Endothelial cell of umbilical vein (primary cell): ENCODE results near the gene LMF1. TPM values are rescaled to one million over a fixed set of nuclear protein-coding genes. Genes with fewer than 3 reads are reported as not detected.

Experiments
- BruUV-seq: library from RNA; stranded (reverse); fragments of 400-500 nt; replicated peaks from 2 replicates; lab custom pipeline; 2021; lab: Mats Ljungman, UMichigan
- CTCF ChIA-PET: fragments of 300-600, 350-600 bp; sonication (Branson Sonifier 250); formaldehyde crosslinking; loops from one replicate; lab custom pipeline; 2021; ENCODE audit warnings: antibody characterized with exemption, inconsistent platforms; lab: Charles Lee
- POLR2A ChIA-PET: fragments of 300-600, 350-600 bp; sonication (Branson Sonifier 250); formaldehyde crosslinking; loops from one replicate; lab custom pipeline; 2021; ENCODE audit warnings: antibody characterized with exemption, inconsistent platforms; lab: Charles Lee
- DNase-seq: peaks from one replicate; pipeline ENCODE4 v3.0.0-alpha.2; 2011; ENCODE audit warnings: low read depth, low spot score
- FAIRE-seq: peaks from 2 replicates; lab custom pipeline; 2011; peaks lifted over from hg19 to GRCh38; lab: Jason Lieb, UNC
- H2AFZ ChIP-seq: 2 replicates; pipeline ENCODE4 v1.6.0; 2012; ENCODE audit warnings: low read depth, low read length, control low read depth, inconsistent platforms
- H3K27ac ChIP-seq: 2 replicates; pipeline ENCODE4 v1.5.1; 2011; ENCODE audit warnings: low read depth, mild to moderate bottlenecking, control low read depth, low read length, moderate library complexity; ENCODE audit not compliant: insufficient read depth
- H3K27me3 ChIP-seq, 2 experiments: 2 replicates each; pipeline versions ENCODE4 v1.6.0 to v1.6.1; 2011; ENCODE audit warnings: low read length in 2 of 2, mixed read lengths in 1 of 2; ENCODE audit not compliant: control insufficient read depth in 2 of 2, insufficient read depth in 2 of 2
- H3K36me3 ChIP-seq, 2 experiments: 2 replicates in 1 of 2; 3 replicates in 1 of 2; pipeline ENCODE4 v1.5.1; 2011; ENCODE audit warnings: low read length in 2 of 2, mild to moderate bottlenecking in 1 of 2, moderate library complexity in 1 of 2; ENCODE audit not compliant: control insufficient read depth in 2 of 2, insufficient read depth in 2 of 2; ENCODE audit errors: extremely low read depth in 1 of 2
- H3K4me1 ChIP-seq: 3 replicates; pipeline ENCODE4 v1.5.1; 2011; ENCODE audit warnings: mild to moderate bottlenecking, low read length; ENCODE audit not compliant: control insufficient read depth, insufficient read depth; ENCODE audit errors: extremely low read depth
- H3K4me2 ChIP-seq: 2 replicates; pipeline ENCODE4 v1.6.1; 2011; ENCODE audit warnings: low read length, control low read depth, mixed read lengths; ENCODE audit not compliant: insufficient read depth
- H3K4me3 ChIP-seq, 3 experiments: fragments of 200-600 bp in 1 of 3; sonication (generic), shearing (Covaris generic) in 1 of 3; replicated peaks in 1 of 3; 2 replicates each; pipeline ENCODE4 v1.5.1; 2011 to 2016; ENCODE audit warnings: control low read depth in 3 of 3, low read length in 3 of 3, mild to moderate bottlenecking in 2 of 3, inconsistent platforms in 1 of 3, low read depth in 1 of 3, moderate library complexity in 1 of 3; ENCODE audit not compliant: insufficient read depth in 1 of 3
- H3K79me2 ChIP-seq: 2 replicates; pipeline ENCODE4 v1.6.0; 2012; ENCODE audit warnings: low read length, inconsistent platforms; ENCODE audit not compliant: control insufficient read depth, insufficient read depth
- H3K9ac ChIP-seq: replicated peaks from 2 replicates; pipeline ENCODE3; 2011; ENCODE audit warnings: low read length, control low read depth; ENCODE audit not compliant: insufficient read depth; ENCODE audit errors: extremely low read depth
- H3K9me1 ChIP-seq: replicated peaks from 3 replicates; pipeline ENCODE4 v1.6.0; 2011; ENCODE audit warnings: mild to moderate bottlenecking, low read length; ENCODE audit not compliant: control insufficient read depth, insufficient read depth; ENCODE audit errors: extremely low read depth
- H3K9me3 ChIP-seq: replicated peaks from 2 replicates; pipeline ENCODE4 v1.5.1; 2012; ENCODE audit warnings: low read length, inconsistent platforms; ENCODE audit not compliant: control insufficient read depth, insufficient read depth
- H4K20me1 ChIP-seq: replicated peaks from 2 replicates; pipeline ENCODE3; 2011; ENCODE audit warnings: mild to moderate bottlenecking, low read length; ENCODE audit not compliant: control insufficient read depth, insufficient read depth; ENCODE audit errors: extremely low read depth
- CTCF ChIP-seq, 2 donors: IDR thresholded peaks; 1 replicate in 1 of 2; 2 replicates in 1 of 2; pipeline ENCODE4 v1.5.1; 2011; ENCODE audit warnings: low read length in 2 of 2, mild to moderate bottlenecking in 2 of 2, moderate library complexity in 2 of 2, control low read depth in 1 of 2, inconsistent platforms in 1 of 2, low read depth in 1 of 2; ENCODE audit not compliant: insufficient read depth in 1 of 2; ENCODE audit errors: extremely low read depth in 1 of 2
- EZH2 ChIP-seq: IDR thresholded peaks from 2 replicates; pipeline ENCODE4 v1.6.1; 2012; ENCODE audit warnings: borderline replicate concordance, low read depth, mild to moderate bottlenecking, moderate library complexity, low read length, inconsistent platforms; ENCODE audit not compliant: severe bottlenecking
- FOS ChIP-seq: IDR thresholded peaks from 2 replicates; pipeline ENCODE4 v1.6.1; 2011; ENCODE audit warnings: mild to moderate bottlenecking, low read length, moderate library complexity, borderline replicate concordance; ENCODE audit not compliant: insufficient read depth
- GATA2 ChIP-seq: IDR thresholded peaks from 2 replicates; pipeline ENCODE4 v1.7.0; 2011; ENCODE audit warnings: low read depth, mild to moderate bottlenecking, moderate library complexity, mixed read lengths, low read length; ENCODE audit not compliant: insufficient read length, insufficient read depth
- JUN ChIP-seq: IDR thresholded peaks from 2 replicates; pipeline ENCODE4 v1.6.1; 2011; ENCODE audit warnings: borderline replicate concordance, low read depth; ENCODE audit not compliant: insufficient read length, insufficient read depth
- MAX ChIP-seq: IDR thresholded peaks from 2 replicates; pipeline ENCODE4 v1.6.1; 2011; ENCODE audit not compliant: insufficient read depth, insufficient read length
- MYC ChIP-seq: IDR thresholded peaks from one replicate; pipeline ENCODE4 v1.6.1; 2011; ENCODE audit warnings: mild to moderate bottlenecking, low read depth, low read length
- POLR2A ChIP-seq: IDR thresholded peaks from 2 replicates; pipeline ENCODE4 v1.6.1; 2012; ENCODE audit warnings: low read depth, mild to moderate bottlenecking, control low read depth, low read length
- POLR2AphosphoS5 ChIP-seq: IDR thresholded peaks from 2 replicates; pipeline ENCODE4 v1.6.1; 2012; ENCODE audit warnings: low read depth, mild to moderate bottlenecking, control low read depth, low read length, moderate library complexity; ENCODE audit not compliant: insufficient read depth
- dilution Hi-C: fragments of 300-500 bp; cut with MboI; formaldehyde crosslinking; loops from one replicate; pipeline ENCODE4 v1.15.0; 2019; ENCODE audit warnings: low sequenced_read_pairs; ENCODE audit not compliant: extremely low pct_ligation_motif_present
- intact Hi-C: fragments of 100-400 bp; cut with micrococcal nuclease; formaldehyde crosslinking; loops from one replicate; pipeline ENCODE4 v1.10.0; 2022
- polyA plus RNA-seq, 4 experiments: library from polyadenylated mRNA; depleted of rRNA in 3 of 4; stranded (reverse) in 3 of 4; unstranded in 1 of 4; fragments of >200 nt; gene quantifications; 2 replicates each; pipeline versions ENCODE4 v1.2.1 to v1.2.3, GENCODE V29; 2011 to 2012; ENCODE audit warnings: missing spikeins in 1 of 4
- total RNA-seq: library from RNA; stranded (reverse); gene quantifications from 2 replicates; pipeline ENCODE4 v1.2.3, GENCODE V29; 2021

LMF1 gene
- total and polyA plus RNA-seq, 2 donors (not counting 3 experiments of a cell fraction or from before 2014, with no cell fraction given) = 17.8 TPM

- Histone ChIP-seq H3K4me1 (peaks cover 18% of the 10 kb centered on the region), H4K20me1 (no peaks in the 10 kb centered on the region), H3K79me2 (no peaks in the 10 kb centered on the region), H3K27ac (no peak overlapping the region), H2AFZ (no peak overlapping the region), H3K9me3 (no peaks in the 10 kb centered on the region), H3K36me3 (no peaks in the 10 kb centered on the region), H3K4me3 (no peak overlapping the region), H3K27me3 (no peaks in the 10 kb centered on the region), H3K9ac (no peak overlapping the region), H3K4me2 (no peak overlapping the region), H3K9me1 (no peaks in the 10 kb centered on the region)
- ChIA-PET POLR2A (no interaction called here), CTCF (no interaction called here)
- no peak for FAIRE-seq
- TF ChIP-seq MYC (no peak), MAX (no peak), GATA2 (no peak), POLR2AphosphoS5 (no peak)
- dilution Hi-C loops (no loop called here), intact Hi-C loops (no loop called here)
- DNase-seq = no peak
- BruUV-seq = no TSS peak
Measured at GRCh38 chr16:966035-966434, 4.7 kb downstream of the LMF1 start.

GRCh38 chr16:965487-965886 is 5.3 kb downstream of the LMF1 start:
- H3K4me3 ChIP-seq = no peak overlapping the region
- no peaks in the 10 kb centered on the region for H4K20me1 ChIP-seq
- H3K27ac ChIP-seq = no peak overlapping the region
- no peak overlapping the region for H3K9ac ChIP-seq
- H3K4me2 ChIP-seq = no peak overlapping the region
- peaks cover 18% of the 10 kb centered on the region for H3K4me1 ChIP-seq
- H3K79me2 ChIP-seq = no peaks in the 10 kb centered on the region
- no peak for TF ChIP-seq MYC
- no peak for TF ChIP-seq POLR2AphosphoS5
- no peak for TF ChIP-seq EZH2
- no peak for TF ChIP-seq FOS
- TF ChIP-seq GATA2 = no peak
- TF ChIP-seq CTCF (IDR thresholded peaks at IDR 0.05; ENCODE audit: extremely low read depth in 1 of 2, insufficient read depth in 1 of 2, low read depth in 1 of 2, low read length in 2 of 2) = no peak
- TF ChIP-seq POLR2A = no peak
- no peak for TF ChIP-seq MAX
- no peak for TF ChIP-seq JUN
- H3K27me3 ChIP-seq = no peaks in the 10 kb centered on the region
- FAIRE-seq = no peak
- intact Hi-C loops (no loop called here), dilution Hi-C loops (no loop called here)
- no peaks in the 10 kb centered on the region for H3K36me3 ChIP-seq
- no TSS peak for BruUV-seq
- H2AFZ ChIP-seq = no peak overlapping the region
- H3K9me3 ChIP-seq = no peaks in the 10 kb centered on the region
- no peak for DNase-seq
- CTCF ChIA-PET = no interaction called here
- POLR2A ChIA-PET = no interaction called here
- H3K9me1 ChIP-seq = no peaks in the 10 kb centered on the region
